Measurements from ENCODE around the gene SUCLG2.

The SUCLG2 gene

DNA sequence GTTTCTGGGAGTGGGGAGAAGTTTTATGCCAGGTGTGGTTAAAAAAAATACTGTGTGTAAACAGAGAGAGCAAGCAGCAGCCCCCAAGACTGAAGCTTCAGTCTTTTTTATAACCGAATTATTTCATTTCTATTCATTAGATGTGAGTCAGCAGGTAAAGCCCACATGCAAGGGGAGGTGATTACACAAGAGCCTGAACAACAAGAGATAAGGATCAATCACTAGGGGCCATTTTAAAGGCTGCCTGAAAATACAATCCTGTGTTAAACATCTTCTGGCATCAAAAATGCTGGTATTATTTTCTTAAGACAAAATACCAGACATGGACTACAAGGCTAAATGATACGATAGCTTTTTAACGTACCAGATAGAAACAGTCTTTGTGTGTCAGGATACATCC is 217.3 kb downstream of the SUCLG2 start:
- TF ChIP-seq, protein P1, sequence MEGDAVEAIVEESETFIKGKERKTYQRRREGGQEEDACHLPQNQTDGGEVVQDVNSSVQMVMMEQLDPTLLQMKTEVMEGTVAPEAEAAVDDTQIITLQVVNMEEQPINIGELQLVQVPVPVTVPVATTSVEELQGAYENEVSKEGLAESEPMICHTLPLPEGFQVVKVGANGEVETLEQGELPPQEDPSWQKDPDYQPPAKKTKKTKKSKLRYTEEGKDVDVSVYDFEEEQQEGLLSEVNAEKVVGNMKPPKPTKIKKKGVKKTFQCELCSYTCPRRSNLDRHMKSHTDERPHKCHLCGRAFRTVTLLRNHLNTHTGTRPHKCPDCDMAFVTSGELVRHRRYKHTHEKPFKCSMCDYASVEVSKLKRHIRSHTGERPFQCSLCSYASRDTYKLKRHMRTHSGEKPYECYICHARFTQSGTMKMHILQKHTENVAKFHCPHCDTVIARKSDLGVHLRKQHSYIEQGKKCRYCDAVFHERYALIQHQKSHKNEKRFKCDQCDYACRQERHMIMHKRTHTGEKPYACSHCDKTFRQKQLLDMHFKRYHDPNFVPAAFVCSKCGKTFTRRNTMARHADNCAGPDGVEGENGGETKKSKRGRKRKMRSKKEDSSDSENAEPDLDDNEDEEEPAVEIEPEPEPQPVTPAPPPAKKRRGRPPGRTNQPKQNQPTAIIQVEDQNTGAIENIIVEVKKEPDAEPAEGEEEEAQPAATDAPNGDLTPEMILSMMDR (IDR thresholded peaks at IDR 0.05; ENCODE audit: insufficient read depth, low read length, poor library complexity, severe bottlenecking), result no peak
- H3K27me3 ChIP-seq (replicated peaks; ENCODE audit: control insufficient read depth, insufficient read depth, low read length), result no peaks in the 10 kb centered on the region
- DNase-seq (ENCODE audit: extremely low read depth, insufficient read length), result no peak
- no peak overlapping the region for H3K4me3 ChIP-seq (replicated peaks; ENCODE audit: low read depth, low read length)
- no peaks in the 10 kb centered on the region; the same call in none of the 2 replicates for H3K36me3 ChIP-seq (ENCODE audit: control insufficient read depth, insufficient read depth, low read length)

DNA sequence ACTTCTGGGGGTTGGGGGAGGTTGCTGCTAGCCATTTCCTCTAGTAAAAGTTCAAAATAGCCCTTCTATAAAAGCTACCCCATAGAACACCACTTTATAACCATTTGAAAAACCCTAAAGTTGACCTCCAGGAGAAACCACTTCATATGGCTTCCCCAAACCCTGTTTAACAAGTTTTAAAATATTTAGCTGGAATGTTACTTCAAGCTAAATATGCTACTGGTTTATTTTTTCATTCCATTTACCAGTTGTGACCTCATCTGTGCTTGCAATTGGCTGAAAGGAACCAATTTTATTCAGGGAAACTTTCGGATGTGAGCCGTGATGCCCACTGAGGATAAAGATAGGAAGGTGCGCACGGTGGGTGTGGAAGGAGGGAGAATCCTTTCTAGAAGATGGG is 221.3 kb downstream of the SUCLG2 start:
- no peak for DNase-seq (ENCODE audit: extremely low read depth, insufficient read length)
- Histone ChIP-seq H3K27me3 (replicated peaks; ENCODE audit: control insufficient read depth, insufficient read depth, low read length) (no peaks in the 10 kb centered on the region), H3K36me3 (ENCODE audit: control insufficient read depth, insufficient read depth, low read length) (no peaks in the 10 kb centered on the region; the same call in none of the 2 replicates), H3K4me3 (replicated peaks; ENCODE audit: low read depth, low read length) (no peak overlapping the region)
- TF ChIP-seq, protein P1 (IDR thresholded peaks at IDR 0.05; ENCODE audit: insufficient read depth, low read length, poor library complexity, severe bottlenecking), result no peak

DNA sequence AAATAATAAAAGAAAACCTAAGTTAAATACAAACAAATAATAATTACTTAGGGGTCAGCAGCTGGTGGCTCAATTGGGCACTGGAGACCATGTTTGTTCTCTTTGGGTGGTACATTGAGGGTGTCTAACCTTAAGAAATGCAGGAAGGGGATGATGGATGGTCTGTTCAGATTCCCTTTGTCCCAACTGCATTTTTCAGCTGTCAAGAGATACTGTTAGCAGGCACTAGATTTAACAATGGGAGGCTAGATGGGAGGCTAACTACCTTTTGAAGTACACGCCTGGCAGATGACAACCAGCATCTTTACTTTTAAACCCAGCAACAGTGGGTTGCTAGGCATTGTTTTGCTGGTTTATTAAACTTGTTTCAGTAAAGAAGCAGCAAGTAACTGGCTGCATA is 222.5 kb downstream of the SUCLG2 start:
- H3K4me3 ChIP-seq (replicated peaks; ENCODE audit: low read depth, low read length), result no peak overlapping the region
- TF ChIP-seq, protein P1 (IDR thresholded peaks at IDR 0.05; ENCODE audit: insufficient read depth, low read length, poor library complexity, severe bottlenecking), result no peak
- no peak for DNase-seq (ENCODE audit: extremely low read depth, insufficient read length)
- H3K27me3 ChIP-seq (replicated peaks; ENCODE audit: control insufficient read depth, insufficient read depth, low read length), result no peaks in the 10 kb centered on the region
- H3K36me3 ChIP-seq (ENCODE audit: control insufficient read depth, insufficient read depth, low read length), result no peaks in the 10 kb centered on the region; the same call in none of the 2 replicates

DNA sequence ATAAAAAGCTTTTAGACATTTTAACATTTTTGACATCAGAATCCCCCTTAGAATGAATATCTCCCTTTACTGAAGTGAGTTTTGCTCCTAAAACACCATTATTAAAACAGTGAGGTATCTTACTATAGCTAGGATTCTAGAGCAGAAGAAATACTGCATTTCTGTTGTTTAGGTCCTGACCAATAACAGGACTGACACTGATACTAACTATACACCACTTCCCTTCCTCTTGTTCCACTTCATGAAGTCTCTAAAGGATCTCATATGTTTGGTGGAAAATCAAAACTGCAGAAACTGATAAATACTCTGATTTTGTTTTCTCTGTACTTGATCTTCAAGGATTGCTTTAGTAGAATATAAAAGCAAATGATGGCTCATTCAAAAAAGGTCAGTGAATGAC is 230.7 kb downstream of the SUCLG2 start:
- no peak for DNase-seq (ENCODE audit: extremely low read depth, insufficient read length)
- no peaks in the 10 kb centered on the region for H3K27me3 ChIP-seq (replicated peaks; ENCODE audit: control insufficient read depth, insufficient read depth, low read length)
- no peaks in the 10 kb centered on the region for H3K36me3 ChIP-seq (ENCODE audit: control insufficient read depth, insufficient read depth, low read length)
- H3K4me3 ChIP-seq (replicated peaks; ENCODE audit: low read depth, low read length), result no peak overlapping the region
- TF ChIP-seq, protein P1 (IDR thresholded peaks at IDR 0.05; ENCODE audit: insufficient read depth, low read length, poor library complexity, severe bottlenecking), result no peak

- DNase-seq (ENCODE audit: extremely low read depth, insufficient read length), result no peak
- Histone ChIP-seq H3K27me3 (replicated peaks; ENCODE audit: control insufficient read depth, insufficient read depth, low read length) (no peaks in the 10 kb centered on the region), H3K36me3 (ENCODE audit: control insufficient read depth, insufficient read depth, low read length) (no peaks in the 10 kb centered on the region), H3K4me3 (replicated peaks; ENCODE audit: low read depth, low read length) (no peak overlapping the region)
- TF ChIP-seq, protein P1 (IDR thresholded peaks at IDR 0.05; ENCODE audit: insufficient read depth, low read length, poor library complexity, severe bottlenecking), result no peak
Observed at GRCh38 chr3:67421912-67422311, 232.5 kb downstream of the SUCLG2 start.

- Histone ChIP-seq H3K27me3 (replicated peaks; ENCODE audit: control insufficient read depth, insufficient read depth, low read length) (no peaks in the 10 kb centered on the region), H3K4me3 (replicated peaks; ENCODE audit: low read depth, low read length) (no peak overlapping the region), H3K36me3 (ENCODE audit: control insufficient read depth, insufficient read depth, low read length) (no peaks in the 10 kb centered on the region)
- TF ChIP-seq, protein P1 (IDR thresholded peaks at IDR 0.05; ENCODE audit: insufficient read depth, low read length, poor library complexity, severe bottlenecking), result no peak
- no peak for DNase-seq (ENCODE audit: extremely low read depth, insufficient read length)
Observed at GRCh38 chr3:67419779-67420178, 234.6 kb downstream of the SUCLG2 start.

All from GM06990 (cell line).